B cell (primary cell): ENCODE results near the gene GABRG3. TPM values are rescaled to one million over a fixed set of nuclear protein-coding genes. Genes with fewer than 3 reads are reported as not detected.

Experiments
- ATAC-seq: fragments of 200-7000 bp; cut with Tn5 transposase; one replicate; pipeline ENCODE4 v1.10.0; 2021; ENCODE audit warnings: low read depth, mild to moderate bottlenecking, moderate number of reproducible peaks, moderate library complexity
- CTCF ChIA-PET: fragments of 350-600 bp; sonication (Branson Sonifier 250); formaldehyde crosslinking; loops from one replicate; lab custom pipeline; 2021; ENCODE audit warnings: antibody characterized with exemption, inconsistent platforms; lab: Charles Lee
- POLR2A ChIA-PET: fragments of 350-600 bp; sonication (Branson Sonifier 250); formaldehyde crosslinking; loops from one replicate; lab custom pipeline; 2021; ENCODE audit warnings: antibody characterized with exemption; lab: Charles Lee
- DNase-seq: peaks from one replicate; pipeline ENCODE4 v3.0.0; 2013
- H2AFZ ChIP-seq: 2 replicates; pipeline ENCODE4 v1.6.1; 2012; ENCODE audit warnings: mild to moderate bottlenecking, low read depth, low read length; ENCODE audit not compliant: insufficient read depth, poor library complexity, severe bottlenecking
- H3K27ac ChIP-seq, 2 donors: 1 replicate in 1 of 2; 2 replicates in 1 of 2; pipeline ENCODE4 v1.5.1; 2012 to 2013; ENCODE audit warnings: low read length in 2 of 2, mild to moderate bottlenecking in 2 of 2, moderate library complexity in 1 of 2
- H3K27me3 ChIP-seq, 4 experiments: fragments of 200-600 bp in 1 of 4; sonication (generic) in 1 of 4; replicated peaks in 1 of 4; 1 replicate in 2 of 4; 2 replicates in 2 of 4; pipeline versions ENCODE4 v1.6.1 to v1.7.0; 2013 to 2016; ENCODE audit warnings: low read length in 3 of 4, mild to moderate bottlenecking in 2 of 4, mixed read lengths in 1 of 4, moderate library complexity in 1 of 4; ENCODE audit not compliant: insufficient read depth in 4 of 4, control insufficient read depth in 3 of 4; ENCODE audit errors: control extremely low read depth in 1 of 4
- H3K36me3 ChIP-seq, 2 experiments: replicated peaks in 1 of 2; 1 replicate in 1 of 2; 2 replicates in 1 of 2; pipeline versions ENCODE4 v1.6.1 to v1.7.1; 2013; ENCODE audit warnings: low read length in 1 of 2; ENCODE audit not compliant: insufficient read depth in 2 of 2, control insufficient read depth in 1 of 2; ENCODE audit errors: control extremely low read depth in 1 of 2, extremely low read depth in 1 of 2
- H3K4me1 ChIP-seq, 2 donors: fragments of 200-600 bp in 1 of 2; sonication (generic) in 1 of 2; 1 replicate in 1 of 2; 2 replicates in 1 of 2; pipeline versions ENCODE4 v1.5.1 to v1.6.1; 2013 to 2017; ENCODE audit warnings: low read length in 2 of 2; ENCODE audit not compliant: control insufficient read depth in 2 of 2, insufficient read depth in 2 of 2
- H3K4me2 ChIP-seq: replicated peaks from 2 replicates; pipeline ENCODE3; 2012; ENCODE audit warnings: mild to moderate bottlenecking, low read depth, low read length; ENCODE audit not compliant: poor library complexity, severe bottlenecking
- H3K4me3 ChIP-seq, 5 experiments: fragments of 200-600 bp in 1 of 5; sonication (generic) in 1 of 5; 1 replicate in 3 of 5; 2 replicates in 2 of 5; pipeline versions ENCODE4 v1.5.1 to v1.7.0; 2011 to 2016; ENCODE audit warnings: low read length in 4 of 5, mild to moderate bottlenecking in 4 of 5, low read depth in 2 of 5, control low read depth in 1 of 5, moderate library complexity in 1 of 5; ENCODE audit not compliant: insufficient read depth in 1 of 5; ENCODE audit errors: control extremely low read depth in 1 of 5, extremely low read depth in 1 of 5
- H3K79me2 ChIP-seq: fragments of 200-600 bp; sonication (generic); one replicate; pipeline ENCODE4 v1.6.0; 2016; ENCODE audit warnings: low read length; ENCODE audit not compliant: control insufficient read depth, insufficient read depth
- H3K9ac ChIP-seq: fragments of 200-600 bp; sonication (generic); 2 replicates; pipeline ENCODE4 v1.6.1; 2017; ENCODE audit warnings: mild to moderate bottlenecking, low read length, moderate library complexity
- H3K9me3 ChIP-seq, 3 donors: one replicate each; pipeline versions ENCODE4 v1.6.1 to v1.7.1; 2013; ENCODE audit warnings: low read length in 2 of 3; ENCODE audit not compliant: control insufficient read depth in 2 of 3, insufficient read depth in 1 of 3; ENCODE audit errors: control extremely low read depth in 1 of 3
- H4K20me1 ChIP-seq: 2 replicates; pipeline ENCODE4 v1.6.0; 2012; ENCODE audit warnings: mild to moderate bottlenecking, low read length; ENCODE audit not compliant: insufficient read depth, control insufficient read depth, poor library complexity, severe bottlenecking
- H3K27ac Mint-ChIP-seq: one replicate; pipeline ENCODE4 v1.8.0; 2021; ENCODE audit warnings: mixed read lengths
- H3K27me3 Mint-ChIP-seq: one replicate; pipeline ENCODE4 v1.8.0; 2021; ENCODE audit warnings: mixed read lengths
- H3K4me1 Mint-ChIP-seq: one replicate; pipeline ENCODE4 v1.8.0; 2021; ENCODE audit warnings: mixed read lengths
- H3K4me3 Mint-ChIP-seq: one replicate; pipeline ENCODE4 v1.8.0; 2021; ENCODE audit warnings: mixed read lengths
- H3K9me3 Mint-ChIP-seq: one replicate; pipeline ENCODE4 v1.8.0; 2022; ENCODE audit warnings: mixed read lengths; ENCODE audit not compliant: insufficient read depth
- EZH2 ChIP-seq: IDR thresholded peaks from 2 replicates; pipeline ENCODE4 v1.6.1; 2012; ENCODE audit warnings: borderline replicate concordance, low read depth, mild to moderate bottlenecking, moderate library complexity, low read length; ENCODE audit not compliant: insufficient read depth, poor library complexity, severe bottlenecking
- WGBS: methylation state at CpG from one replicate; pipeline ENCODE4 v1.1.5; 2013; ENCODE audit warnings: missing lambda C conversion rate; ENCODE audit not compliant: insufficient coverage; 5-methylcytosine and 5-hydroxymethylcytosine counted together
- intact Hi-C: fragments of 100-400 bp; cut with micrococcal nuclease; formaldehyde crosslinking; loops from one replicate; pipeline ENCODE4 v1.10.0; 2022
- polyA plus RNA-seq: library from polyadenylated mRNA; depleted of rRNA; stranded (reverse); fragments of >200 nt; gene quantifications from 2 replicates; pipeline ENCODE4 v1.2.3, GENCODE V29; 2012
- total RNA-seq, 2 donors: library from RNA; stranded (reverse); fragments of 120-200 nt in 1 of 2; gene quantifications; 1 replicate in 1 of 2; 2 replicates in 1 of 2; pipeline versions ENCODE4 v1.2.3 to v1.2.4, GENCODE V29; 2013 to 2022
- TF ChIP-seq, protein P1 (sequence below): fragments of 200-600 bp; IDR thresholded peaks from one replicate; pipeline ENCODE4 v1.8.0; 2022; ENCODE audit warnings: antibody characterized with exemption, mild to moderate bottlenecking

The GABRG3 gene
- total and polyA plus RNA-seq, 2 donors (not counting 1 experiment from before 2014, with no cell fraction given) = not detected

DNA sequence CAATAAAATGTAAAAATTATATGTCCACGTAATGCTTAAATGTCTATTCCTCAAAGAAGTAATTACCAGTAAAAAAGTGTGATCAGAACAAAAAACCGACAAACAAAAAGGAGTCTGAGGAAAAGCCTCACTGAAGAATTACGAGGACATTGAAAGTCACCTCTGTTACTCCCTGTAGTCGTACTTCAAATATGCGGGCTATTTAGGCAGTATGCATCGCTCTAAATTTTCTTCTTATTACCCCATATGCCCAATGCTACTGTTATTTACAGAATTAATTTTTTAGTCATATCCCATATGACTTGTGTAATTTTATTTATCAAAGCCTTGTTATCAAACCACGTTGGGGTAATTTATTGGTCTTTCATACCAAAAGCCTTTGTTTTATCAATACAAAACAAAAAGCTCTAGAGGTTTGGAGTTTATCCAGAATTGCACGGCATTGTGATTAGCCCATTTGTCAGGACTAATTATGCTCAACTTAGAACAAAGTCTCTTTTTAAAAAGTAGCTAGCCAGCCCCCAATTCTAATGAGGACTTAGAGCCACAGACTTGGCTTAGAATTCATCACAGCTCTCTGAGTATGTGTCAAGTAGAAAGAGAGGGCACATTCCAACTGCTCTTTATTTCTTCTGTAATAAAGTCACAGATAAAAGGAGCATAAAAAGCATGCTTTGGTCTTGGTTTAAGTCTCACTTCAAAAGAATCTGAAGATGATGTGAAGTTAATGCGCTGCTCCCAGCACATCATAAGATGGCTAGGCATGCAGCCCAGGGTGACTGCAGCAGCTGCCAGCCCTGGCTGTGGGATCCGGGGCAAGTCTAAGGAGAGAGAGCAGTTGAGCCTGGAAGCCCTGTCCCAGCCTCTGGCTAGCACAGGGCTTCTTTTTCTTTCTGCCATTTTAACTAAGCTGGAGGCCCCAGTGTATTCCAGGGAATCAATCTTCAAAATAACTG is 521.0 kb downstream of the GABRG3 start:
- H3K9me3 ChIP-seq = peaks cover 0 to 8% (median 0%) of the 10 kb centered on the region in 3 donors
- no peak overlapping the region for H3K4me2 ChIP-seq
- H3K4me3 ChIP-seq = no peak overlapping the region
- no peaks in the 10 kb centered on the region for H3K79me2 ChIP-seq
- ATAC-seq = no peak
- no peak overlapping the region for H3K9ac ChIP-seq
- intact Hi-C loops = no loop called here
- H3K4me1 ChIP-seq = no peaks in the 10 kb centered on the region
- H3K27me3 ChIP-seq = no peaks in the 10 kb centered on the region
- no peak for TF ChIP-seq EZH2
- TF ChIP-seq, protein P1, sequence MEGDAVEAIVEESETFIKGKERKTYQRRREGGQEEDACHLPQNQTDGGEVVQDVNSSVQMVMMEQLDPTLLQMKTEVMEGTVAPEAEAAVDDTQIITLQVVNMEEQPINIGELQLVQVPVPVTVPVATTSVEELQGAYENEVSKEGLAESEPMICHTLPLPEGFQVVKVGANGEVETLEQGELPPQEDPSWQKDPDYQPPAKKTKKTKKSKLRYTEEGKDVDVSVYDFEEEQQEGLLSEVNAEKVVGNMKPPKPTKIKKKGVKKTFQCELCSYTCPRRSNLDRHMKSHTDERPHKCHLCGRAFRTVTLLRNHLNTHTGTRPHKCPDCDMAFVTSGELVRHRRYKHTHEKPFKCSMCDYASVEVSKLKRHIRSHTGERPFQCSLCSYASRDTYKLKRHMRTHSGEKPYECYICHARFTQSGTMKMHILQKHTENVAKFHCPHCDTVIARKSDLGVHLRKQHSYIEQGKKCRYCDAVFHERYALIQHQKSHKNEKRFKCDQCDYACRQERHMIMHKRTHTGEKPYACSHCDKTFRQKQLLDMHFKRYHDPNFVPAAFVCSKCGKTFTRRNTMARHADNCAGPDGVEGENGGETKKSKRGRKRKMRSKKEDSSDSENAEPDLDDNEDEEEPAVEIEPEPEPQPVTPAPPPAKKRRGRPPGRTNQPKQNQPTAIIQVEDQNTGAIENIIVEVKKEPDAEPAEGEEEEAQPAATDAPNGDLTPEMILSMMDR = no peak
- no peaks in the 10 kb centered on the region for H3K4me1 Mint-ChIP-seq
- H3K9me3 Mint-ChIP-seq = peaks cover 3% of the 10 kb centered on the region
- DNase-seq = no peak
- no peaks in the 10 kb centered on the region for H3K36me3 ChIP-seq
- no peak overlapping the region for H3K27ac Mint-ChIP-seq
- H2AFZ ChIP-seq = no peak overlapping the region
- H3K27me3 Mint-ChIP-seq = no peaks in the 10 kb centered on the region
- H4K20me1 ChIP-seq = no peaks in the 10 kb centered on the region
- POLR2A ChIA-PET = no interaction called here
- no peak overlapping the region for H3K27ac ChIP-seq
- WGBS = 86% methylated on average over 5 of the region's 10 CpGs
- H3K4me3 Mint-ChIP-seq = no peak overlapping the region
- CTCF ChIA-PET = no interaction called here

DNA sequence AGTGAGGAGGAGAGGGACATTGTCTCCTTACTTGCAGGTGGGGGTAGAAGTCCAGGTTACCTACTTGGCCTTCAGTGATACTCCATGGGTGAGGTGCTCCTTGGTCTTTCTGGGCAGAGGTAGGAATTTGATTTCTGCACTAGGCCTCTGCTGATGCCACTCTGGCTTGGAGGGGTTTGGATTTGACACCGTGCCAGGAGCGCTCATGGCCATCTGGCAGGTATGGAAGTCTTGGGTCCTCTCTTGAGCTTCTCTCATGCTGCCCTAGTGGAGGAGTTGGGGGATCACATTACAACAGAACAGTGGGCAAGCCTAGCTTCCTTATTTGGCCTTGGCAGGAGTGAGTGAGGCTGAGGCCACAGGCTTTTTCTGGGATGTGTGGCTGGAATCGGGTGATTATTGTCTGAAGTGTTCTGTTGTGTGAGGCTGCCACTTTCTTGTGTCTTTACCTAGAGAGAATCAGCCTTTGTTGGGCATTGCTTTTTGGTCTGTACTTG is 525.0 kb downstream of the GABRG3 start:
- Histone ChIP-seq H3K27me3 (no peaks in the 10 kb centered on the region), H3K4me1 (no peaks in the 10 kb centered on the region), H4K20me1 (no peaks in the 10 kb centered on the region), H3K4me2 (no peak overlapping the region), H3K79me2 (no peaks in the 10 kb centered on the region), H3K27ac (no peak overlapping the region), H3K9me3 (peaks cover 0 to 18% (median 0%) of the 10 kb centered on the region in 3 donors), H3K36me3 (no peaks in the 10 kb centered on the region), H3K9ac (no peak overlapping the region), H3K4me3 (no peak overlapping the region), H2AFZ (no peak overlapping the region)
- Mint-ChIP-seq H3K4me3 (no peak overlapping the region), H3K27ac (no peak overlapping the region), H3K27me3 (no peaks in the 10 kb centered on the region), H3K4me1 (no peaks in the 10 kb centered on the region), H3K9me3 (peaks cover 4% of the 10 kb centered on the region)
- POLR2A ChIA-PET = no interaction called here
- WGBS = 93% methylated on average over 3 of the region's 3 CpGs
- TF ChIP-seq, protein P1 = no peak
- TF ChIP-seq EZH2 = no peak
- intact Hi-C loops = no loop called here
- DNase-seq (no peak), ATAC-seq (no peak)
- CTCF ChIA-PET = no interaction called here
